ENCODE measurements around the gene TENM3. TPM values are rescaled to one million over a fixed set of nuclear protein-coding genes. Genes with fewer than 3 reads are reported as not detected.
"Not testable (repeated sequence)": the region's sequence is repeated elsewhere in the genome, so short reads cannot be mapped to it uniquely, and the experiment has no call there.

Gene TENM3
- total RNA-seq, 4 donors from 2014 or later: 5.9 to 61.5 (median 24.6) TPM

- TF ChIP-seq POLR2A (IDR thresholded peaks at IDR 0.05) (no peak), CTCF (IDR thresholded peaks at IDR 0.05) (no peak)
- intact Hi-C loops (cut with DNase I; ENCODE audit: low total_unique reads): no loop called here
- no peaks in the 10 kb centered on the region for H3K27me3 ChIP-seq
- DNase-seq: no peak
- H3K36me3 ChIP-seq: no peaks in the 10 kb centered on the region
- no peak overlapping the region for H3K27ac ChIP-seq
- no peak overlapping the region for H3K4me3 ChIP-seq
- no peaks in the 10 kb centered on the region for H3K4me1 ChIP-seq
- H3K9me3 ChIP-seq: no peaks in the 10 kb centered on the region
Observed at GRCh38 chr4:182231496-182231895, 11.7 kb upstream of the TENM3 start.

- H3K4me3 ChIP-seq: no peak overlapping the region
- no peaks in the 10 kb centered on the region for H3K4me1 ChIP-seq
- DNase-seq: no peak
- no peak overlapping the region for H3K27ac ChIP-seq
- H3K36me3 ChIP-seq: no peaks in the 10 kb centered on the region
- no peak for TF ChIP-seq POLR2A (IDR thresholded peaks at IDR 0.05)
- TF ChIP-seq CTCF (IDR thresholded peaks at IDR 0.05): no peak
- no peaks in the 10 kb centered on the region for H3K9me3 ChIP-seq
- intact Hi-C loops (cut with DNase I; ENCODE audit: low total_unique reads): no loop called here
- H3K27me3 ChIP-seq: no peaks in the 10 kb centered on the region
Observed at GRCh38 chr4:182233310-182234090, 9.7 kb upstream of the TENM3 start.

- intact Hi-C loops (cut with DNase I; ENCODE audit: low total_unique reads): no loop called here
- DNase-seq: no peak
- no peak overlapping the region for H3K4me3 ChIP-seq
- H3K9me3 ChIP-seq: no peaks in the 10 kb centered on the region
- H3K27me3 ChIP-seq: no peaks in the 10 kb centered on the region
- H3K27ac ChIP-seq: no peak overlapping the region
- H3K4me1 ChIP-seq: no peaks in the 10 kb centered on the region
- H3K36me3 ChIP-seq: no peaks in the 10 kb centered on the region
- TF ChIP-seq CTCF (IDR thresholded peaks at IDR 0.05): no peak
- no peak for TF ChIP-seq POLR2A (IDR thresholded peaks at IDR 0.05)
Observed at GRCh38 chr4:182235021-182235795, 8.0 kb upstream of the TENM3 start.

- H3K4me3 ChIP-seq: no peak overlapping the region
- no peak overlapping the region for H3K27ac ChIP-seq
- H3K36me3 ChIP-seq: no peaks in the 10 kb centered on the region
- no peaks in the 10 kb centered on the region for H3K4me1 ChIP-seq
- TF ChIP-seq CTCF (IDR thresholded peaks at IDR 0.05): no peak
- no peak for TF ChIP-seq POLR2A (IDR thresholded peaks at IDR 0.05)
- H3K9me3 ChIP-seq: no peaks in the 10 kb centered on the region
- no peak for DNase-seq
- intact Hi-C loops (cut with DNase I; ENCODE audit: low total_unique reads): no loop called here
- H3K27me3 ChIP-seq: no peaks in the 10 kb centered on the region
Observed at GRCh38 chr4:182236186-182236585, 7.0 kb upstream of the TENM3 start.

- intact Hi-C loops (cut with DNase I; ENCODE audit: low total_unique reads); H3K36me3 ChIP-seq; DNase-seq; H3K9me3 ChIP-seq; H3K27ac ChIP-seq; H3K4me3 ChIP-seq; H3K4me1 ChIP-seq; H3K27me3 ChIP-seq: not testable (repeated sequence)
Observed at GRCh38 chr4:182237010-182237409, 6.2 kb upstream of the TENM3 start.

All from uterus (tissue), 4 donors.